ENCODE results near the gene SNAPC3. TPM values are rescaled to one million over a fixed set of nuclear protein-coding genes. Genes with fewer than 3 reads are reported as not detected.

Gene SNAPC3
- total RNA-seq, 1 experiment from 2014 or later: 26.1 TPM

DNA sequence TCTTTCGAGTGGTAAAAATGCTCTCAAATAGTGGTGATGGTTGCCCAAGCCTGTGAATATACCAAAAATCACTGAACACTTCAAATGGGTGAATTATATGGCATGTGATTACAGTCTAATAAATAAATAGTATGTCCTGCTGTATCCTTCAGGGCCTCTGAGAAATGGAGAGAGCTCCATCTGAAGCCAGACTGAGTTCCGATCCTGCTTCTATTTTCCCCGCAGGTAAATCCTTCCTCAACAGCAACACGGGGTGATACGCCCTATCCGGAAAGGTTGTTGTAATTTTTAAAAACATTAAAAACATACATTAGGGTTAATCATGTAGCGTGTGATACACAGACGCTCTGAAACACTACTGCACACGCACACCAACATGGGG, 695 bp upstream of the SNAPC3 start:
- Histone ChIP-seq H3K79me2 (ENCODE audit: insufficient read depth, low read length) (peaks cover 41% of the 10 kb centered on the region), H3K4me2 (ENCODE audit: low read length) (peak overlapping the region; percentile 85), H4K20me1 (ENCODE audit: insufficient read depth) (no peaks in the 10 kb centered on the region), H3K9ac (ENCODE audit: low read length) (peak overlapping the region; percentile 85), H3K27me3 (ENCODE audit: insufficient read depth, low read length) (no peaks in the 10 kb centered on the region), H3K27ac (ENCODE audit: low read depth, low read length) (peak overlapping the region; percentile 75), H3K4me1 (ENCODE audit: control insufficient read depth in 1 of 2, insufficient read depth in 2 of 2, low read length in 2 of 2) (peaks cover 3 to 14% of the 10 kb centered on the region in 2 experiments; a peak in 3 of 4 replicates), H3K4me3 (replicated peaks in 1 of 2; ENCODE audit: low read depth in 1 of 2, low read length in 2 of 2) (peak overlapping the region; percentile 91 to 94), H3K36me3 (ENCODE audit: control insufficient read depth in 1 of 2, insufficient read depth in 2 of 2, low read length in 2 of 2) (peaks cover 5 to 22% of the 10 kb centered on the region in 2 experiments; a peak in 3 of 4 replicates), H2AFZ (ENCODE audit: low read depth, low read length, poor library complexity, severe bottlenecking) (peak overlapping the region; percentile 70), H3K9me2 (ENCODE audit: insufficient read depth) (no peaks in the 10 kb centered on the region), H3K9me3 (ENCODE audit: control insufficient read depth in 1 of 2, insufficient read depth in 1 of 2, low read depth in 1 of 2, low read length in 2 of 2) (no peaks in the 10 kb centered on the region)
- TSS peak; percentile 96 for BruUV-seq (replicated peaks)
- no peak for TF ChIP-seq SP1 (IDR thresholded peaks at IDR 0.05; ENCODE audit: low read depth)
- TF ChIP-seq SRF (IDR thresholded peaks at IDR 0.05; ENCODE audit: low read depth): no peak
- no peak for TF ChIP-seq EGR1 (IDR thresholded peaks at IDR 0.05; ENCODE audit: low read depth)
- TF ChIP-seq ZNF274 (IDR thresholded peaks at IDR 0.05; ENCODE audit: low read depth, low read length): no peak
- no peak for TF ChIP-seq RAD21 (IDR thresholded peaks at IDR 0.05; ENCODE audit: low read depth)
- TF ChIP-seq, protein P1, sequence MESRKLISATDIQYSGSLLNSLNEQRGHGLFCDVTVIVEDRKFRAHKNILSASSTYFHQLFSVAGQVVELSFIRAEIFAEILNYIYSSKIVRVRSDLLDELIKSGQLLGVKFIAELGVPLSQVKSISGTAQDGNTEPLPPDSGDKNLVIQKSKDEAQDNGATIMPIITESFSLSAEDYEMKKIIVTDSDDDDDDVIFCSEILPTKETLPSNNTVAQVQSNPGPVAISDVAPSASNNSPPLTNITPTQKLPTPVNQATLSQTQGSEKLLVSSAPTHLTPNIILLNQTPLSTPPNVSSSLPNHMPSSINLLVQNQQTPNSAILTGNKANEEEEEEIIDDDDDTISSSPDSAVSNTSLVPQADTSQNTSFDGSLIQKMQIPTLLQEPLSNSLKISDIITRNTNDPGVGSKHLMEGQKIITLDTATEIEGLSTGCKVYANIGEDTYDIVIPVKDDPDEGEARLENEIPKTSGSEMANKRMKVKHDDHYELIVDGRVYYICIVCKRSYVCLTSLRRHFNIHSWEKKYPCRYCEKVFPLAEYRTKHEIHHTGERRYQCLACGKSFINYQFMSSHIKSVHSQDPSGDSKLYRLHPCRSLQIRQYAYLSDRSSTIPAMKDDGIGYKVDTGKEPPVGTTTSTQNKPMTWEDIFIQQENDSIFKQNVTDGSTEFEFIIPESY (IDR thresholded peaks at IDR 0.05; ENCODE audit: extremely low read depth, insufficient replicate concordance, low read length): no peak
- TF ChIP-seq CEBPB (IDR thresholded peaks at IDR 0.05; ENCODE audit: low read depth): no peak
- ChIA-PET POLR2A (no interaction called here), RAD21 (ENCODE audit: low non-redundant PET in 1 of 2, low total read pairs in 2 of 2, uncharacterized antibody in 2 of 2, unreplicated experiment in 2 of 2) (no interaction called here), CTCF (interaction anchor here (0.6 kb wide), 1 partner anchor 189 kb away, joined by 3 read pairs; no protein-coding TSS in a partner anchor)
- ATAC-seq (no peak), DNase-seq (ENCODE audit: low read depth, low spot score) (no peak)
- intact Hi-C loops (cut with micrococcal nuclease): loop anchor here (2.0 to 5.0 kb wide), 2 partner anchors 145 to 317 kb away; no protein-coding TSS in a partner anchor
